AG08395 (cell line): ENCODE measurements around the gene STX18.
"Not testable (repeated sequence)": the region's sequence is repeated elsewhere in the genome, so short reads cannot be mapped to it uniquely, and the experiment has no call there.

Experiments used
- DNase-seq: peaks from one replicate; pipeline ENCODE4 v3.0.0; 2012; ENCODE audit warnings: mixed read lengths, low spot score

STX18 gene

GRCh38 chr4:4554234-4554633 is 12.4 kb upstream of the STX18 start:
- no peak for DNase-seq

DNA sequence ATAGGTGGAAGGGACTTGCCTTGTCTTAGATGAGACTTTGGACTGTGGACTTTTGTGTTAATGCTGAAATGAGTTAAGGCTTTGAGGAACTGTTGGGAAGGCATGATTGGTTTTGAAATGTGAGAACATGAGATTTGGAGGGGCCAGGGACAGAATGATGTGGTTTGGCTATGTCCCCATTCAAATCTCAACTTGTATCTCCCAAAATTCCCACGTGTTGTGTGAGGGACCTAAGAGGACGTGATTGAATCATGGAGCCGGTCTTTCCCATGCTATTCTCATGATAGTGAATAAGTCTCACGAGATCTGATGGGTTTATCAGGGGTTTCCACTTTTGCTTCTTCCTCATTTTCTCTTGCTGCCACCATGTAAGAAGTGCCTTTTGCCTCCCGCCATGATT is 10.2 kb upstream of the STX18 start:
- not testable (repeated sequence) for DNase-seq

GRCh38 chr4:4550161-4550560 is 8.3 kb upstream of the STX18 start:
- not testable (repeated sequence) for DNase-seq

GRCh38 chr4:4549534-4549933 is 7.7 kb upstream of the STX18 start:
- DNase-seq, result no peak

DNA sequence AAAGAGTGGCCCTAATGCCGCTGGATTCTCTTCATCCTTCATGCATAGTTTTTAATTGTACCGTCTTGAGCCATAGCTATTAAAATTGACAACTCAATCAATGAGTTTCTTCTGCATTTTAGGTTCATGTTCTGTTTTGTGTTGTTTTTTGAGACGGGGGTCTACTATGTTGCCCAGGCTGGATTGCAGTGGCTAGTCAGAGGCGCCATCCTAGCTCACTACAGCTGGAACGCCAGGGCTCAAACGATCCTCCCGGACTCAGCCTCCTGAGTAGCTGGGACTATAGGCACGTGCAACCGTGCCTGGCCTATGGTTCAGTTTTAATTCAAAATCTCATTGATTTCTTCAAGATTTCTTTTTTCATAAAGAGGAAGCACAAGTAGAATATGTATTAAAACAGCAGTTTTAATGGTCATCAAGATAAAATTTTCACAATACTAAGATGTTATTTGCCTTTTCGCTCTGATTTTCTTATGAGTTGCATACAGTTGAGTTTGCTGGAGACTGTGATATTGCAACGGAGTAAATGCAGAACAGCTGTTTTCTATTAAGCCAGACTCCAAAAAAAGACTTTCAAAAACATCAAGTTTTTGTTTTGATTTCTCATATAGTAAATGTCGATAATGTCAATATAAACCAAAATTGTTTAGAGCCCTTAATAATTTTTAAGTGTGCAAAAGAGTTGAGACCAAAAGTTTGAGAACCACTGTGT is 1.1 kb upstream of the STX18 start:
- no peak for DNase-seq

DNA sequence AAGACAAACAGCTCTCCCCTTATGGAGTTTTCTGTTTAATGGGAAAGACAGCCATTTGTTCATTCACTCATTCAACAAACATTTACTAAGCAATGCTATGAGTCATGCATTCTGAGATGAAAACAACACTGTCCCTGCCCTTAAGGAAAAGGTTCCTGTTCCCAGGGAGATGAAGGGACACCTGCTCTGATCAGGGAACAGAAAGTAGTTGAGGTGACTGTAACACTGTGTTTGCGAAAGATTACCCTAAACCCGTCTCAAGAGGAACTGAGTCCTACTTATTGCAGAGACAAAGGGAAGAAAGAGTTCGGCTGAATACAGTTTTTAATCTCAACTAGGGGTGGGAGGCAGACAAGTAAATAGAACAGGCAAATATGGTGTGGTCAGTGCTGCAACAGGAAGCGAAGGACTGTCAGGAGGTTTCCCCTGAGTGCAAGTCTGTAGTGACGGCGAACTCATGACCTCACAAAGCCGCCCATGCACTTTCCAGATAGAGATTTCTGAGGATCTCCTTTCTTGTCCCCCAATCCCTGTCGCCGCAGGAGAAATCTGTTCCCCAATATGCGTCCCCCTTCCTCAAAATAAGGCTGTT is 712 bp downstream of the STX18 start:
- DNase-seq, result peak; percentile 50

GRCh38 chr4:4539481-4539880 is 2.4 kb downstream of the STX18 start:
- no peak for DNase-seq

- no peak for DNase-seq
Observed at GRCh38 chr4:4535590-4535989, 6.3 kb downstream of the STX18 start.

GRCh38 chr4:4534515-4535145 is 7.2 kb downstream of the STX18 start:
- DNase-seq, result no peak

GRCh38 chr4:4533461-4534169 is 8.2 kb downstream of the STX18 start:
- DNase-seq, result no peak

DNA sequence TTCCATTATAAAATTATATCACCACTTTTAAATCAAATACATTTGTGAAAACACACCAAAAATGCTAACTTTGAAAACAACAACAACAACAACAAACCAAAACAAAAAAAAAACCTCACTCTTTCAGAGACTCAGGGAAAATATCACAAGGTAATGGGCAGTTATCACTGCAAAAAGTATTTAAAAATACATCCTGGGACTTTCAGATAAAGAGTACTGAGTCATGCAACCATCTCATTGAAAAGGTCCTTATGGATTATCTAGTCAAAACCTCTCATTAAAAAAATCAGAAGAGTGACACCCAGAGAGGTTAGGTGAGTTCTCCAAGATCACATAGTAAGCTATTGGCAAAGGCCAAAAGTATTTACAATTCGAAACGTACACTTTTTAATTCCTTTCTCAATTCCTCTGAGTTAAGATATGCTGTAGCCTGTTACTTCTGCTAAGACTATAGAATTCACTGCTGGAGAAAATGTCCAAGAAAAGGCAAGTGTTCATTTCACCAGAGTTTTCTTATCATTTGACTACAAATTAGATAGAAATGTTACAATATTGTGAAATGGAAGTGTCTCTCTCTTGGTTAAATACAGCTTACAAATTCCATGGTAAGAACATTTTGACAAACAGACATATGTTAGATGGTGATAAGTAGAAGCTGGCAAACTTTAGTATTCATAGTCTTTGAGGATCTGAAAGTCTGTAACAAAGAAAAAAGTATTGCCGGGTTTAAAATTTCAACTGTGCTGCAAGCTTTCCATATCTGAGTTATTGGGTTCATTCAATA is 9.3 kb downstream of the STX18 start:
- no peak for DNase-seq

DNA sequence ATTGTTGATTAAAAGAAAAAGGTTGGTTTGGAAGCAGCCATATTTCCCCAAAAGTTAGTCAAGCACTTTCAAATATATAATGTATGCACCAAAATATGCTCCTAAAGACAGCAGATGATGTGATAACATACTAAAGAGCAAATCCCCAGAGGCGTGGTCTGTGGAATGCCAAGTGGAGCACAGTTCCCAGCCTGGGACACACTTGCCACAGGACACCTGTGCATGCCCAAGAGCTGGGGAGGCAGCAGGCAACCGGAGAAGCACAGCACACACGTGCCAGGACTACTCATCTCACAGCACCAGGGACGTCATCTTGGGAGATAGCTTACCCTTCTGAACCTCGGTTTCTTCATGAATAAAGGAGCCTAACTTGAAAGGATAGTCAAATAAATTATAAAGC is 12.5 kb downstream of the STX18 start:
- no peak for DNase-seq

- no peak for DNase-seq
Observed at GRCh38 chr4:4526401-4526800, 15.4 kb downstream of the STX18 start.

GRCh38 chr4:4524364-4524763 is 17.5 kb downstream of the STX18 start:
- DNase-seq, result no peak

DNA sequence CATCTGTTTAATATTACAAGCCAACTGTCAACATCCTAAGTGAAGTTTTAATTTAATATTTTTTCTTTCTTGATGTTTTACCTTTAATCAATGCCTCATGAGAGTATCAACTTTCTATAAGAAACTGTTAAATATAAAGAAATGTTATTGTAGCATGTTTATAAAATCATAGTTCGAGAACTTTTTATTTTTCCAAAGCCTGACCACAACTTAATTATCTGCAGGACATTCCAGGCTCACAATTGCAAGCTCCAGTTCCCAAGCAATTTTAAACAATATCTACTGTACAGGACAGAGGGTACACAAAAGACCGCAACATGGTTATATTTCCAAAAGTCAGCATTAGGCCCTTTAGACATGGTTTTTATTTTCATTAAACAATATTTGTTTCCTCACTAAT is 20.1 kb downstream of the STX18 start:
- no peak for DNase-seq

- no peak for DNase-seq
Observed at GRCh38 chr4:4521136-4521535, 20.7 kb downstream of the STX18 start.

DNA sequence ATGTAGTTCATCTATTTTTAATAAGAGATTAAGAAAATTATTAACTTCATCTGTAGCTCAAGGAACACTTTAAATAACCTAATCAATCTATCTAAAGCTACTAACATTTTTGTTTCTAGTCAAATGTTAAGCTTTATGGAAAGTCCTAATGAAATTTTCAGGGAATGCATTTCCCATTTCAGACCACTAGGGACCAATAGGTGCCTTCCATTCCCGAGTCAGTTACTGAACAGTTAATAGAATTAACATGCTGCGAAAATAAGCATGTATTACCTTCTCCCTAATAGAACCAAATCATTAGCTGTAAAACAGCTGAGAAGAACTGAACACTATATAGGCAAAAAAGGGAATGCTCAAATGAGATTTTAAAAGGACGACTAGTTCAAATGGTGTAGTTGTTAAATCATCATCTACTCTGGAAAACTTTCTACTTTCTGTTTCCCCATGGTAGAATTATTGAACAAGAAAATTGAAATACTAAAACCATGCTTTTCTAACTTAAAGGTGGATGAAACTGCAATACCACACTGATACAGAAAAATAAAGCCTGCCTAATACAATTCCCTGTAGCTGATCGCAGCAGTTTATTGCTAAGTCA is 22.5 kb downstream of the STX18 start:
- DNase-seq, result no peak

- DNase-seq, result no peak
Observed at GRCh38 chr4:4518747-4519146, 23.1 kb downstream of the STX18 start.

GRCh38 chr4:4514786-4515185 is 27.1 kb downstream of the STX18 start:
- no peak for DNase-seq

GRCh38 chr4:4512282-4512681 is 29.6 kb downstream of the STX18 start:
- no peak for DNase-seq

DNA sequence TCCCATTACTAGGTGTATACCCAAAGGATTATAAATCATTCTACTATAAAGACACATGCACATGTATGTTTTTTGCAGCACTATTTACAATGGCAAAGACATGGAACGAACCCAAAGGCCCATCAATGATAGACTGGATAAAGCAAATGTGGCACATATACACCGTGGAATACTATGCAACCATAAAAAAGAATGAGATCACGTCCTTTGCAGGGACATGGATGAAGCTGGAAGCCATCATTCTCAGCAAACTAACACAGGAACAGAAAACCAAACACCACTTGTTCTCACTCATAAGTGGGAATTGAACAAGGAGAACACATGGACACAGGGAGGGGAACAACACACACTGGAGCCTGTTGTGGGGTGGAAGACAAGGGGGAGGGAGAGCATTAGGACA is 31.2 kb downstream of the STX18 start:
- DNase-seq, result not testable (repeated sequence)

DNA sequence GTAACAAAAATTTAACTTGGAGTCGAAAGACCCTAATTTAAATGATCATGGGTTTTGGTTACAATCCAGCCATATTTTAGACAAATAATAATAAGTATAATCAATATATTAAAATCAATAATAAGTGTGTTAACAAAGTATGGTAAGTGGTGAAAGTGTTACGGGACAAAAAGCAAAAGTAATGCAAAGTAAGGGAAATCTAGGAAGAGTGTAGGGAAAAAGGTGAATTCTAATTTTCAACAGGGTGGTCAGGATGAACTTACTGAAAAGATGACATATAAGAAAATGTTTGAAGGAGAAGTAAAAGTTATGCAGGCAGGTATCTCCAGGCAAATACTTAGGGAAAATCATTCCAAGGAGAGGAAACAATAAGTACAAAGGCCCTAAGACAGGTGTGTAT is 32.3 kb downstream of the STX18 start:
- no peak for DNase-seq
